Stimulated activated CD4-positive, alpha-beta T cell treated with anti-CD3 and anti-CD28 coated beads, Interleukin-4, amount 100 ng/mL, for 48 hours (primary cell): ENCODE data around the gene ZNF780B.
"Not testable (repeated sequence)": the region's sequence is repeated elsewhere in the genome, so short reads cannot be mapped to it uniquely, and the experiment has no call there.

Experiments used
- DNase-seq, 2 donors: peaks; one replicate each; pipeline ENCODE4 v3.0.0-alpha.2; 2020; ENCODE audit warnings: low read depth in 2 of 2

The ZNF780B gene

DNA sequence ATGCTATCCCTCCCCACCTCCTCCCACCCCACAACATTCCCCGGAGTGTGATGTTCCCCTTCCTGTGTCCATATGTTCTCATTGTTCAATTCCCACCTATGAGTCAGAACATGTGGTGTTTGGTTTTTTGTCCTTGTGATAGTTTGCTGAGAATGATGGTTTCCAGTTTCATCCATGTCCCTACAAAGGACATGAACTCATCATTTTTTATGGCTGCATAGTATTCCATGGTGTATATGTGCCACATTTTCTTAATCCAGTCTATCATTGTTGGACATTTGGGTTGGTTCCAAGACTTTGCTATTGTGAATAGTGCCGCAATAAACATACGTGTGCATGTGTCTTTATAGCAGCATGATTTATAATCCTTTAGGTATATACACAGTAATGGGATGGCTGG lies 18.0 kb downstream of the ZNF780B start:
- not testable (repeated sequence) for DNase-seq

DNA sequence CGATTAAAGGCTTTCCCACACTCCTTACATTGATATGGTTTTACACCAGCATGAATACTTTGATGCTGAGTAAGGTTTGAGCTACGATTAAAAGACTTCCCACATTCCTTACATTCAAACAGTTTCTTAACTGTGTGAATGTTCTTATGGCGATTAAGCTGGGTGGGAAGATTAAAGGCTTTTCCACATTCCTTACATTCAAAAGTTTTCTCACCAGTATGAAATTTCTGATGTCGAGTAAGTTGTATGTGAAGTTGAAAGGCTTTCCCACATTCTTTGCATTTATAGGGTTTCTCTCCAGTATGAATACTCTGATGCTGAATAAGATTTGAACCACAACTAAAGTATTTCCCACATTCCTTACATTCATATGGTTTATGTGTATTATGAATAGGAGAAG lies 20.0 kb downstream of the ZNF780B start:
- DNase-seq, result no peak

DNA sequence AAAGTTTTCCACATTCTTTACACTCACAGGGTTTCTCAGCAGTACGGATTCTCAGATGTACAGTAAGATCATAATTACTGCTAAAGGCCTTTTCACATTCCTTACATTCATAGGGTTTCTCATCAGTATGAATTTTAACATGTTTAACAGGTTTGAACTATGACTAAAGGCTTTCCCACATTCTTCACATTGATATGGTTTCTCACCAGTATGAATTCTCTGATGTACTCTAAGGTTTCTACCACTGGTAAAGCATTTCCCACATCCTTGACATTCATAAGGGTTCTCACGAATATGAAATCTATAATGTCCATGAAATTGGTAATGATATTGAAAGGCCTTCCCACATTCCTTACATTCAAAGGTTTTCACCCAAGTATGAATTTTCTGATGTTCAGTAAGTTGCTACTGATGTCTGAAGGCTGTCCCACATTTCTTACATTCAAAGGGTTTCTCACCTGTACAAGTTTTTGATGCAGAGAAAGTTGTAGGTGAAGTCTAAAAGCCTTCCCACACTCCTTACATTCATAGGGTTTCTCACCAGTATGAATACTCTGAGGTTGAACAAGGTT lies 22.0 kb downstream of the ZNF780B start:
- no peak for DNase-seq

DNA sequence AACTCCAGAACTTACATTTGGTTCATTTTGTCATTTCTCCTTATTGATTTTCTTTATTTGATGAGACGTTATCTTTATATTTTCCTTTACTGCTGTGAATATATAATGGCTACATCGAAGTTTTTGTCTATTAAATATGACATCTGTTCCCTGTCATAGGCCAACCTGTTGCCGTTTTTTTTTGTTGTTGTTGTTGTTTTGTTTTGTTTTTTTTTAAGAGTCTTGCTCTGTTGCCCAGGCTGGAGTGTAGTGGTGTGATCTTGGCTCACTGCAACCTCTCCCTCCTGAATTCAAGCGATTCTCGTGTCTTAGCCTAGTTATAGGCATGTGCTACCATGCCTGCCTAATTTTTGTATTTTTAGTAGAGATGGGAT lies 29.4 kb downstream of the ZNF780B start:
- DNase-seq, result no peak

DNA sequence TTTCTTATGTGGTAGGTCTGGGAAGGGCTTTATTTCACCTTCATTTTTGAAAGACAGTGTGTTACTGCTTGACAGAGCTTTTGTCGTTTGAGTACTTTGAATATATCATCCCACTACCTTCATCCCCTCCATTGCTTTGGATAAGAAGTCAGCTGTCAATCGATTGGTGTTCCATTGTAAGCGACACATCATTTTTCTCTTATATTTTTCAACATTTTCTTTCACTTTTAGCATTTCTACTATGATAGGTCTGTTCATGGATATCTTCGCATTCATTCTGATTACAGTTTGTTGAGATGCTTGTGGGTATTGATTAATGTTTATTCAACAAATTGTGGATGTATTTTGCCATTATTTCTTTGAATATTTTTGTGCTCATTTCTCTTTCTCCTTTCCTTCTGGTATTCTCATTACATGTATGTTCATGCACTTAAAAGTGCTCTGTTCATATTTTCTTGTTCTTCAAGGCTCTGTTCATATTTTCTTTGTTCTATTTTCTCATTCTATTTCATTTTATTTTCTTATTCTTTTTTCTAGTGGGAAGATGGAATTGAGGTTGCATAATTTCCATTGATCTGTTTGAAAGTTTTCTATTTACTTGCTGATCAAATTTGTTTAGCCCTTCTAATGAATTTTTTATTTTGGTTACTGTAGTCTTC lies 30.0 kb downstream of the ZNF780B start:
- DNase-seq, result no peak

DNA sequence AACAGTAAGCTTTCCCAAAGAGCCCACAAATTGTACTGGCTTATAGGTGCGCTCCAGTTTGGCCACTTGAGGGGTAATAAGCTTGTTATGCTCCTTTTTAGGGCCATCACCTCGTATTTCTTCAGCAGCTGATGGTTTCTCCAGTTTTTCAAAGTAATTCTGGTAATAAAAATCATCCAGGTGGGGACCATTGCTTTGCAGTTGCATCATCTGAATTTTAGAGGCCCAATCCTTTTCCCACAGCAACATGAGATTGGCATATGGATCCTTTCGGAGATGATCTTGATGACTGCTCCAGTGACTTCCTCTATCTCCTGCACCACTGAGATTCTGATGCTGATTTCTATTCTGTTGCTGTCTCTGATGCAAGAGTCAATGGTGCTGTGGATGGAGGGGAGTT lies 32.1 kb downstream of the ZNF780B start:
- no peak for DNase-seq

DNA sequence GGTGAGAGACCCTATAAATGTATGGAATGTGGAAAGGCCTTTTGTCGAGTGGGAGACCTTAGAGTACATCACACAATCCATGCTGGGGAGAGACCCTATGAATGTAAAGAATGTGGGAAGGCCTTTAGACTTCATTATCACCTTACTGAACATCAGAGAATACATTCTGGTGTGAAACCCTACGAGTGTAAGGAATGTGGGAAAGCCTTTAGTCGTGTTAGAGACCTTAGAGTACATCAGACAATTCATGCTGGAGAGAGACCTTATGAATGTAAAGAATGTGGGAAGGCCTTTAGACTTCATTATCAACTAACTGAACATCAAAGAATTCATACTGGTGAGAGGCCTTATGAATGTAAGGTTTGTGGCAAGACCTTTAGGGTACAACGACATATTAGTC lies 42.0 kb downstream of the ZNF780B start:
- DNase-seq, result no peak

DNA sequence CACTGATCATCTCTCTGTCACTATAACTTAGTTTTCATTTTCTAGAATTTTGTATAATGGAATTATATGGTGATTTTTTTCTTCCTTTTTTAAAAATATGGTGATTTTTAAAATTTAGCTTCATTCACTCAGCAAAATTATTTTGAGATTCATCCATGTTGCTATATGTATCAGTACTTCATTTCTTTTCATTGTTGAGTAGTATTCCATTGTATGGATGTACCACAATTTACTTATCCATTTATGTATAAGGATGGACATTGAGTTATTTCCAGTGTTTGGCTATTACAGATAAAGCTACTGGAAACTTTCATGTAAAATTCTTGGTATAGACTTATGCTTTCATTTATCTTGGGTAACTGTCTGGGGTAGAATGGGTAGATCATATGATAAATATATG lies 46.4 kb downstream of the ZNF780B start:
- no peak for DNase-seq

DNA sequence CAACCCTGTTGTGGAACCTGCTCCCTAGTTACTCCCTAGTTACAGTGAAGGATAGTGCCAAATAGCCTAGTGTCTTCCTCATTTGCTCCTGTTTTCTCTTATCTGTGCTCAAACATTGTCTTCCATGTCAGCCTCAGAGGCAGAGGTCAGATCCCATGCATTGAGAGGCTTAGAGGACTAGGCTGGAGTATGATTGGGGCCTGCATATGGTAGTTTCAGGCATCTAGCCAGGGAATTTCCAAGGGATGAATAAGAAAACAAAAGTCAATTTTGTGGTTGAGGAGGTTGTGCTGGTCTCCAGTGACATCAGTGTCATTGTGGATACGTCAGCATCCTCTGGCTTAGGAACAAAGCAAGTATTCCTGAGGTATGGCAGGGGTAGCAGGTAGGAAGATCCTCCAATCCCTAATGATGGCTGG lies 49.7 kb downstream of the ZNF780B start:
- no peak for DNase-seq

DNA sequence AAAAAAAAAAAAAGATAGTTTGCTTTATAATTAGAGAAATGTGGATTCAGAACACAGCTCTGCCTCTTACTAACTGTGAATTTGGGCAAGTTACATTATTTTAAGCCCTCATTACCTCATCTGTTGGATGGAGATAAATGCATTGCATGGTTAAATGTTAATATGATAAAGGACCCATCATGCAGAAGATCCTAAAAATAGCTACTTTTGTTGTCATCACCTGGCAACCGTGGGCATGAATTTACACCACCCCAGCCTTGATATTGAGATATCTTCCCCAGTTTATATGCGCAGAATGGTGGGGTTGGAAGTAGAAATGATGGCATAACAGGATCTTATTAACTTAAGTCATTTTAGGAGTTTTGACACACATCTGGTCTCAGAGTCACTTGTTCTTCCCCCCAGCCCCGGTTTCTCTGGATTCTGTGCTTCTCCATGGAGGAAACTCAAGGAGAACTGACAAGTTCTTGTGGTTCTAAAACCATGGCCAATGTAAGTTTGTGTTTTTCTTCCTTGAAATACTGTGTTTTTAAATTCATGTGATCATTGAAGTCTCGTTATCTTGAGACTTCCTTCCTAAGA lies 50.2 kb downstream of the ZNF780B start:
- no peak for DNase-seq

DNA sequence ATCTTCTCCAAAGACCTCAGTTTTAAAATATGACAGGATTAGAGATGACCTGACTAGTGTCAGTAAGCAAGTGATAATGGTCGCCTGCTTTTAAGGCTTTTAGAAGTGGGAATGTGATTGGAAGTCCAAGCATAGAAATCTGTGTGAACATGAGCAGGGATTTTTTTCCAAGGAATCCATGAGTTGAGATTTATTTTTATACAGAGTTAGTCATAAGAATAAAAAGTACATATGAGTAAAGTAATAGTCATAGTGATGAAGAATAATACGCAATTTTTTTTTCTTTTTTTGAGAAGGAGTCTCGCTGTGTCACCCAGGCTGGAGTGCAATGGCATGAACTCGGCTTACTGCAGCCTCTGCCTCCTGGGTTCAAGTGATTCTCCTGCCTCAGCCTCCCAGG lies 57.5 kb downstream of the ZNF780B start:
- no peak for DNase-seq

DNA sequence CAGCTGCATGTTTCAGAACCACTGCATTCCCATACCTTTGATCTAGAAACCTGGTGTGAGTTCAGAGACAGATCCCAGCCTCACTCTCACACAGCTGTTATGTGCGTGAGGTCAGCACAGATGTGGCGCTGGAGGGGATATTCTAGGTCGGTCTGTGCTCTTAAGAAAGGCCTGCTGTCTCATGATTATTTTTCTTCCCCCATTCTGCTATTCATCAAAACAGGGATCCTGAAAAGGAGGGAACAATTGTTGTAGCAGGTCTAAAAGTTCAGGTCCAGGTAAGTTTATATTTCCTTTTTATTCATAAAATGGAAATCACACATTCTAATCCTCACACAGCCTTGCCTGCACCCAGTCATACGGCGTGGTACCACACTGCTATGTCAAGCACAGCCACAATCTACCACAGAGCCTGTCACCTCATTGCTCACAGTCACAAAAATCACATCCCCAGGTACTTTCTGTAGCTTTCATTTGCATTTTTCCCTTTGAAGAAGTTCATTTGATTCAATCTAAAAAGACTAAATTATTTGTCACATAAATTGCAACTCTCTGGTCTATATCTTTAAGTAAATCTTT lies 58.3 kb downstream of the ZNF780B start:
- DNase-seq, result peak; percentile 13 to 27

DNA sequence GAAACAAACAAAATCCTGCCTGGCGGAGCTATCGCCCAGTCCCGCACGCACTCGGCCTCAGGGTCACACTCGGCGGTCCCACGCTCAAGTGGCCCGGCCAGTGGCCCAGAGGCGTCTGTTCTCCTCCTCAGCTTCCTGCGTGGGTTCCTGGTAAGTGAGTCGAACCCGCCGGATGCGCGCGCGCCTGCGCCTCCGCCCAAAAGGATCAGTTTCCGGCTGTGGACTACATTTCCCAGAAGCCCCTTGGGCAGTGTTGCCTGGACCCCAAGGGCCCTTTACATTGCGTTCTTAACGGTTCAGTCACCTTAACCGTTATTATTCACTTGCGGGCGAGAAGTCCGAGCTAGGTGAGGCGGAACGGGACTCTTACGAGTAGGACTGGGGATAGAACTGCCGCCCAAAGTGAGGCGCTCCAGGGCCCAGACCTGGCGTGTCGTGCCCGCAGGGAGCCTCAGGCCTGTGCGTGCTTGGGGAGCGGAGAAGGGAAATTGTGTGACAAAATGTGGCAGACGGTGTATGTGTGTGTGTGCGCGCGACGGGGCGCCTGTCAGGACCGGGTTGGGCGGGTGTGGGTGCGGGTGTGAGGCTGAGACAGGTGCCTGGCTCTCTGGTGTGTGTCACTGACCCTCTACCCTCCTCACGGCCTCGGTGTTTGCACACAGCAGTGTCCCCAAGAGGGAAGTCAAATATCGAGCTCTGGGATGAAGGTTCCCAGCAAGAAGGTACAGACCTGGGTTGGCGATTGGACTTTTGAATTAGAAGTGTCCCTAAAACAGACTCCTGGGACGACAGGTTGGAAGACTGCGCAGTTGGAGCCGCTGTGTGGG lies 59.0 kb downstream of the ZNF780B start, which contains the start of gene ZNF546:
Gene ZNF546, plus strand, starts transcription at position 250 of the 827 bp plus-strand sequence. CDS start 1,267 bp downstream, outside the sequence.
- peak; percentile 81 to 87 for DNase-seq

DNA sequence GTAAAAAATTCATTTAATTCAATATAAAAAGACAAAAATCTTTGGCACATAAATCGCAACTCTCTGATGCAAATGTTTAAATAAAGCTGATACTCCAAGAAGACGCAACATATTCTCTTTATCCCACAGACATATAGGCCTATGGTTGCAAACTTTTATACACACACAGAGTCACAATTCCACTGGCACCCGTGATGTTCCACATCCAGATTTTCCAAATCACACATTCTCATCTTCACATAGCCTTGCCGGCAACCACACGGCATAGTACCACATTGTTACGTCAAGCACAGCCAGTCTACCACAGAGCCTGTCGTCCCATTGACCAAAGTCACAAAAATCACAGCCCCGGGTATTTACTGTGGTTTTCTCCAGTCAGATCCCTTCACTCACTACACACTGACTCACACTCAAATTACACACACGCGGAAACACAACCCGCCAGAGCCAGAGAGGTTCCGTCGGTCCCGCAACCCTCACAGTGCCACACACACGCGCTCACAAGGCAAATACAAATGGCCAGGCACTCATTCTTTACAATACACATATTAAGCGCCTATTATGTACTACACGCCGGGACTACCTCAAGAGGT lies 59.7 kb downstream of the ZNF780B start:
- DNase-seq, result peak in 1 of 2 donors; percentile 42

DNA sequence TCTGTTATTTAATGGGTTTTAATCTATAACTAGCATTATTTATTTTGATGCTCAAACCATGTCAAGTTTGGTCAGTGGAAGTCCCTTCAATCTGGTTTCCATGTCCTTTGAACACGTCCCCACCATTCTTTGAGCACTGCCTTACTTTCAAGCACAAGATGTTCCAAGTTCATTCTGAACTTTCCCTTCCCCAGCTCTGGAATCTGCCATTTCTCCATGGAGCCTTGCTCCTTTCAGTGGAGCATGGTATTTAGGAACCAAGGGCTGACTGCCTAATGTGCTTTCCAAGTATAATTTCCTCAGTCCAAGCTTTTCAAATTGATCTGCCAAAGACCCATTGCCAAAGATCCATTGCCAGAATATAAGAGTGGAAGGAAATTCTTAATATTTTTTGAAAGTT lies 60.2 kb downstream of the ZNF780B start:
- no peak for DNase-seq

DNA sequence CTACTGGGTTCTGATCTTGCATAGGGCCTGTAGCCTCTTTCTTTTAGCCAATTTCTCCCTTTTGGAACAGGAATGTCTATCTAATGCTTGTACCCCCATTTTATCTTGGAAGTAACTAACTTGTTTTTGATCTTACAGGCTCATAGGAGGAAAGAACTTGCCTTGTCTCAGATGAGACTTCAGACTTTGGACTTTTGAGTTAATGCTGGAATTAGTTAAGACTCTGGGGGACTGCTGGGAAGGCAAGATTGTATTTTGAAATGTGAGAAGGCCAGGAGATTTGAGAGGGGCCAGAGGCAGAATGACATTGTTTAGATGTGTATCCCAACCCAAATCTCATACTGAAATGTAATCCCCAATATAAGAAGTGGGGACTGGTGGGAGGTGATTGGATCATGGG lies 61.7 kb downstream of the ZNF780B start:
- DNase-seq, result no peak

DNA sequence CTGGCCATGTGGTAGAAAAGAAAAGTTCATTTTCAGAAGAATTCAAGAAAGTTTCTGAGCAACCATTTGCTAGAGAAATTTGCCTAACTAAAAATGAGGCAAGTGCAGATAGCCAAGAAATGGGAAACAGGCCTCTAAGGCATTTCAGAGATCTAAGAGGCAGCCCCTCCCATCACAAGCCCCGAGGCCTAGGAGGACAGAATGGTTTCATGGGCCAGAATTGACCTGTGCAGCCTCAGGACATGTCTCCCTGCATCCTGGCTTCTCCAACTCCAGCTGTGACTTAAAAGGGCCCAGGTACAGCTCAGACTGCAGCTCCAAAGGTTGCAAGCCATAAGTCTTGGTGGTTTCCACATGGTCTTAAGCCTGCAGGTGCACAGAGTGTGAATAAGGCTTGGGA lies 62.4 kb downstream of the ZNF780B start:
- DNase-seq, result no peak

DNA sequence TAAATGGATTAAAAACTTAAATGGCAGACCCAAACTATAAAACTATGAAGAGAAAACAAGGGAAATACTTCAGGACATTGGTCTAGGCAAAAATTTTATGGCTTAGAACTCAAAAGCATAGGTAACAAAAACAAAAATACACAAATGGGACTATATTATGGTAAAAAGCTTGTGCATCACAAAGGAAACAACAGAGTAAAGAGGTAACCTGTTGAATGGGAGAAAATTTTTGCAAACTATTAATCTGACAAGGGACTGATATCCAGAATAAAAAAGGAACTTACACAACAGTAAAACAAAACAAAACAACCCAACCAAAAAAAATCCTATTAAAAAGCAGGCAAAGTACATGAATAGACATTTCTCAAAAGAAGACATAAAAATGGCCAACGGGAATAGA lies 68.4 kb downstream of the ZNF780B start:
- no peak for DNase-seq

DNA sequence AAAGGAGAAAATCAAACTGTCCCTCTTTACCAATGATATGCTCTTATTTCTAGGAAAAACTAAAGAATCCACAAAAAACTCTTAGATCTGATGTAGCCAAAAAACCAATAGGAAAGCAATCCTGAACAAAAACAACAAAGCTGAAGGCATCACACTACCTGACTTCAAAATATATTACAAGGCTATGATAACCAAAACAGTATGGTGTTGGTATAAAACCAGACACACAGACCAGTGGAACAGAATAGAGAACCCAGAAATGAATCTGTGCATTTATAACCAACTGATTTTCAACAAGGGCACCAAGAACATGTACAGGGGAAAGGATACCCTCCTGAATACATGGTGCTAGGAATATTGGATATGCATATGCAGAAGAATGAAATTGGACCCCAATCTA lies 68.9 kb downstream of the ZNF780B start:
- no peak for DNase-seq

DNA sequence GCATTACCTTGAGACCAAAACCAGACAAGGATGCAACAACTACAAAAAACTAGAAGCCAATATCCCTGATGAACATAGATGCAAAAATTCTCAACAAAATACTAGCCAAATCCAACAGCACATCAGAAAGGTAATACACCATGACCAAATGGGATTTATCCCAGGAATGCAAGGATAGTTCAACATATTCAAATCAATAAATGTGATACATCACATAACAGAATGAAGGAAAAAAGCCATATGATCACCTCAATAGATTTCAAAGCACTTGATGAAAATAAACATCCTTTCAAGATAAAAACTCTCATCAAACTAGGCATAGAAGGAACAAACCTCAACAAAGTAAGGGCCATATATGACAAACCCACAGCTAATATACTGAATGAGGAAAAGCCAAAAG lies 69.4 kb downstream of the ZNF780B start:
- no peak for DNase-seq

DNA sequence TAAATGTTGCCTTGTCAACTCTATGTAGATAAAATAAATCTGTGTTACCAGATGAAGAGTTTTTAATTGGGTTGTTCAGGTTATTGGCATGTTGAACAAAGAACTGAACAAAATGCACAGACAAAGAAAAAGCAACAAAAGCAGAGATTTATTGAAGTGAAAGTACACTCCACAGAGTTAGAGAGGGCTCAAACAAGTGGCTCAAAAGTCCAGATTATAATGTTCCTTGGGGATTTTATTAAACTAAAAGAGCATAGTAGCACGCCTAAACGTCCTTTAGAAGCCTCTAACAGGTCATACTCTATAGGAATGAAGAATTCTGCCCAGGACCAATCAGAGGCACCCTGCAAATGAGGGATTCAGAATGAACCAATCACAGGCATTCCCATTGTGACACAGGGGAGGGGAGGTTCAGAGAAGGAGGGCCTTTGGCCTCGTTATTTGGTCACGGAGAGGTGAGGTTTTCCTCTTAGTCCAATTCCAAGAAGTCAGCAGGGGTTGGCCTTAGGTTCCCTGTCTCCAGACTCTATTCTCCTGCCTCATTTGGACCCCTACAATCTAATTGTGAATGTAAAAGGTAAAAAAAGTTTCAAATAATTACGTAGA lies 72.2 kb downstream of the ZNF780B start:
- DNase-seq, result no peak
